GM19240 (cell line): Measurements from ENCODE around the gene DNAJC27.
"Not testable (repeated sequence)": the region's sequence is repeated elsewhere in the genome, so short reads cannot be mapped to it uniquely, and the experiment has no call there.

Experiments
- DNase-seq: peaks from one replicate; pipeline ENCODE4 v3.0.0; 2011; ENCODE audit warnings: low spot score; ENCODE audit not compliant: insufficient read length

DNAJC27 gene

GRCh38 chr2:24971536-24972314 is at the start of gene DNAJC27:
TSS of gene DNAJC27 (minus strand) at chr2:24971955. CDS start at chr2:24971904, 51 bp downstream.
- DNase-seq, result peak; percentile 89

GRCh38 chr2:25018681-25019080 is 46.9 kb upstream of the DNAJC27 start:
- DNase-seq, result no peak

- DNase-seq, result no peak
Observed at GRCh38 chr2:25014631-25015030, 42.9 kb upstream of the DNAJC27 start.

- DNase-seq, result not testable (repeated sequence)
Observed at GRCh38 chr2:25011342-25011741, 39.6 kb upstream of the DNAJC27 start.

GRCh38 chr2:25009954-25010353 is 38.2 kb upstream of the DNAJC27 start:
- no peak for DNase-seq

GRCh38 chr2:25002066-25002465 is 30.3 kb upstream of the DNAJC27 start:
- no peak for DNase-seq

GRCh38 chr2:25001325-25001637 is 29.5 kb upstream of the DNAJC27 start:
- DNase-seq, result no peak

- DNase-seq, result no peak
Observed at GRCh38 chr2:25000503-25001324, 29.0 kb upstream of the DNAJC27 start.

- no peak for DNase-seq
Observed at GRCh38 chr2:25000036-25000435, 28.3 kb upstream of the DNAJC27 start.

- not testable (repeated sequence) for DNase-seq
Observed at GRCh38 chr2:24999097-24999496, 27.3 kb upstream of the DNAJC27 start.

GRCh38 chr2:24994146-24994724 is 22.5 kb upstream of the DNAJC27 start:
- DNase-seq, result no peak

- DNase-seq, result no peak
Observed at GRCh38 chr2:24993406-24994145, 21.8 kb upstream of the DNAJC27 start.

- DNase-seq, result no peak
Observed at GRCh38 chr2:24986372-24986771, 14.6 kb upstream of the DNAJC27 start.

- DNase-seq, result no peak
Observed at GRCh38 chr2:24985511-24985910, 13.8 kb upstream of the DNAJC27 start.

GRCh38 chr2:24984912-24985311 is 13.2 kb upstream of the DNAJC27 start:
- no peak for DNase-seq

GRCh38 chr2:24981411-24982136 is 9.8 kb upstream of the DNAJC27 start:
- DNase-seq, result no peak

- no peak for DNase-seq
Observed at GRCh38 chr2:24978661-24979060, 6.9 kb upstream of the DNAJC27 start.

- no peak for DNase-seq
Observed at GRCh38 chr2:24977631-24978030, 5.9 kb upstream of the DNAJC27 start.

- no peak for DNase-seq
Observed at GRCh38 chr2:24973812-24974211, 2.1 kb upstream of the DNAJC27 start.

- no peak for DNase-seq
Observed at GRCh38 chr2:24972315-24972961, 683 bp upstream of the DNAJC27 start.

GRCh38 chr2:24971286-24971535 is 544 bp downstream of the DNAJC27 start:
- DNase-seq, result no peak
